Measurements from ENCODE around the gene WDR7.

DNA sequence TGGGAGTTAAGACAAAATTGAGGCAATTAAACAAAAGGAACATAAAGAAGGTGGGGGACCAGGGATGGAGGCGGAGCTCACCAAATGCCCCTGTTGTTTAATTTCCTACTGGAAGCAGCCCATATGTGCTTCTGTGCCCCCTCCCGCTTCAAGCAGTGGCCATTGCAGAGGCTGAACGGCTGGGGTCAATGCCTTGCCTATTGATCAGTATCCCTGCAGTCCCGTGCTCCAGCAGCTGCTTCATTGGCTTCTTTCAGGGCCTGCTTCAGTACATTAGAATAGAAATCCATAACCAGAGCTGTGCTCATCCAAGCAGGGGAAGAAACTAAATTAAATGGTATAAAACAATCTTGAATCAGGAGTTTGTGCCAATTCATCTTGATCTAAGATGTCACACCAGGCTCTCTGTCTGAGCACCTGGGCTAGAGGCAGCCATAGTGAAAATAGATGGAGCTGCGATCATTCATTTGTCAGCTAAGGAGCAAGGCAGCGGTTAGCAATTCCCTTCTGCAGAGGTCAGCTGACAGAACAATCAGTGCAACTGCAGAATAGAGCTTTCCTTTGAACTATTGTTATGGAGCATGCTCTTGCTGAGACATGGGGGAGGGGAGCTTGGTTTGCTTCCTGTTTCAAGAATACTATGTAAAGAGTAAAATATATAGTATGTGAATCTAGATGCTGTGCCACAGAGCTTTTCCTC, 222.4 kb downstream of the WDR7 start:
- TF ChIP-seq CTCF (conservative IDR thresholded peaks at IDR 0.05; ENCODE audit: low read depth in 2 of 2): no peak
- TF ChIP-seq POLR2AphosphoS5 (IDR thresholded peaks at IDR 0.05; ENCODE audit: low read depth): no peak
- no peak for TF ChIP-seq EZH2 (IDR thresholded peaks at IDR 0.05; ENCODE audit: low read depth, unreplicated experiment)
- TF ChIP-seq REST (IDR thresholded peaks at IDR 0.05; ENCODE audit: unreplicated experiment): no peak
- TF ChIP-seq CREB1 (CRISPR knock-in tag; IDR thresholded peaks at IDR 0.05; ENCODE audit: low read depth): peak; percentile 38
- TF ChIP-seq NANOG (IDR thresholded peaks at IDR 0.05; ENCODE audit: borderline replicate concordance): no peak
- TF ChIP-seq ZNF114 (CRISPR knock-in tag; IDR thresholded peaks at IDR 0.05): no peak
- TF ChIP-seq EZH2phosphoT487 (IDR thresholded peaks at IDR 0.05; ENCODE audit: unreplicated experiment): no peak
- no peak for TF ChIP-seq ZNF331 (CRISPR knock-in tag; IDR thresholded peaks at IDR 0.05; ENCODE audit: low read depth)
- TF ChIP-seq STAT1 (IDR thresholded peaks at IDR 0.05; ENCODE audit: unreplicated experiment): no peak
